ENCODE data around the gene RPRD2. TPM values are rescaled to one million over a fixed set of nuclear protein-coding genes. Genes with fewer than 3 reads are reported as not detected.
"Not testable (repeated sequence)": the region's sequence is repeated elsewhere in the genome, so short reads cannot be mapped to it uniquely, and the experiment has no call there.

RPRD2 gene
- total RNA-seq, 1 experiment from 2014 or later, result 26.7 TPM

DNA sequence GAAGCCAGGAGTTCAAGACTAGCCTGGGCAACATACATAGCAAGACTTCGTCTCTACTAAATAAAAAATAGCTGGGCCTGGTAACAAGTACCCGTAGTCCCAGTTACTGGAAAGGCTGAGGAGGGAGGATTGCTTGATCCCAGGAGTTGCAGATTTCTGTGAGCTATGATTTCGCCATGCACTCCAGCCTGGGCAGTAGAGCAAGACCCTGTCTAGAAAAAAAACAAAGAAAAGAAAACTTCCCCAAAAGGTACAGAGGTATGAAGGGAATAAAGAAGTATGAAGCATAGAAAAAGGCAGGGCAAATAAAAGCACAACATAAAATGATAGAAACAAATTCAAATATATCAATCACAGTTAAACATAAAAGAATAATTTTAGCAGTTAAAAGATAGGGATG is 28.7 kb downstream of the RPRD2 start:
- intact Hi-C loops (cut with micrococcal nuclease), result no loop called here
- Histone ChIP-seq H2AFZ (ENCODE audit: low read depth, low read length, poor library complexity, severe bottlenecking) (no peak overlapping the region), H3K4me3 (replicated peaks in 1 of 2; ENCODE audit: low read depth in 1 of 2, low read length in 2 of 2) (no peak overlapping the region), H3K27ac (ENCODE audit: low read depth, low read length) (no peak overlapping the region), H3K27me3 (ENCODE audit: insufficient read depth, low read length) (no peaks in the 10 kb centered on the region), H3K79me2 (ENCODE audit: insufficient read depth, low read length) (peaks cover 81% of the 10 kb centered on the region), H3K9ac (ENCODE audit: low read length) (no peak overlapping the region), H3K36me3 (ENCODE audit: control insufficient read depth in 1 of 2, insufficient read depth in 2 of 2, low read length in 2 of 2) (no peaks in the 10 kb centered on the region), H4K20me1 (ENCODE audit: insufficient read depth) (no peaks in the 10 kb centered on the region), H3K4me2 (ENCODE audit: low read length) (no peak overlapping the region), H3K9me2 (ENCODE audit: insufficient read depth) (no peaks in the 10 kb centered on the region), H3K4me1 (ENCODE audit: control insufficient read depth in 1 of 2, insufficient read depth in 2 of 2, low read length in 2 of 2) (no peaks in the 10 kb centered on the region), H3K9me3 (ENCODE audit: control insufficient read depth in 1 of 2, insufficient read depth in 1 of 2, low read depth in 1 of 2, low read length in 2 of 2) (no peaks in the 10 kb centered on the region)
- no peak for TF ChIP-seq SRF (IDR thresholded peaks at IDR 0.05; ENCODE audit: low read depth)
- ATAC-seq, result no peak
- DNase-seq (ENCODE audit: low read depth, low spot score), result no peak
- BruUV-seq (replicated peaks), result no TSS peak
- POLR2A ChIA-PET, result no interaction called here
- RAD21 ChIA-PET (ENCODE audit: low non-redundant PET in 1 of 2, low total read pairs in 2 of 2, uncharacterized antibody in 2 of 2, unreplicated experiment in 2 of 2), result no interaction called here
- CTCF ChIA-PET, result interaction anchor here (0.7 kb wide), 1 partner anchor 44 kb away, joined by 4 read pairs; no protein-coding TSS in a partner anchor

DNA sequence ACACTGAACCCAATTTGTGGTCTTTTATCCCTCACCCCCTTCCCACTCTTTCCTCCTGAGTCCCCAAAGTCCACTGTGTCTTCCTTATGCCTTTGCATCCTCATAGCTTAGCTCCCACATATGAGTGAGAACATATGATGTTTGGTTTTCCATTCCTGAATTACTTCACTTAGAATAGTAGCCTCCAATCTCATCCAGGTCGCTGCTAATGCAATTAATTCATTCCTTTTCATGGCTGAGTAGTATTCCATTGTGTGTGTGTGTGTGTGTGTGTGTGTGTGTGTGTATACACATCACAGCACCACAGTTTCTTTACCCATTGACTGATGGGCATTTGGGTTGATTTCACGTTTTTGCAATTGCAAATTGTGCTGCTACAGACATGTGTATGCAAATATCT is 31.2 kb downstream of the RPRD2 start:
- BruUV-seq (replicated peaks); H3K9me3 ChIP-seq (ENCODE audit: control insufficient read depth in 1 of 2, insufficient read depth in 1 of 2, low read depth in 1 of 2, low read length in 2 of 2); ATAC-seq; POLR2A ChIA-PET; H3K36me3 ChIP-seq (ENCODE audit: control insufficient read depth in 1 of 2, insufficient read depth in 2 of 2, low read length in 2 of 2); CTCF ChIA-PET; H3K9me2 ChIP-seq (ENCODE audit: insufficient read depth); DNase-seq (ENCODE audit: low read depth, low spot score); H3K4me3 ChIP-seq (replicated peaks in 1 of 2; ENCODE audit: low read depth in 1 of 2, low read length in 2 of 2); H2AFZ ChIP-seq (ENCODE audit: low read depth, low read length, poor library complexity, severe bottlenecking); H3K9ac ChIP-seq (ENCODE audit: low read length); H3K4me2 ChIP-seq (ENCODE audit: low read length); H3K27ac ChIP-seq (ENCODE audit: low read depth, low read length); H4K20me1 ChIP-seq (ENCODE audit: insufficient read depth); H3K4me1 ChIP-seq (ENCODE audit: control insufficient read depth in 1 of 2, insufficient read depth in 2 of 2, low read length in 2 of 2); H3K27me3 ChIP-seq (ENCODE audit: insufficient read depth, low read length): not testable (repeated sequence)
- RAD21 ChIA-PET (ENCODE audit: low non-redundant PET in 1 of 2, low total read pairs in 2 of 2, uncharacterized antibody in 2 of 2, unreplicated experiment in 2 of 2), result interaction anchor here in 1 of 2 experiments (0.7 kb wide), 1 partner anchor 37 kb away, joined by 4 read pairs; no protein-coding TSS in a partner anchor
- H3K79me2 ChIP-seq (ENCODE audit: insufficient read depth, low read length), result peaks cover 84% of the 10 kb centered on the region
- intact Hi-C loops (cut with micrococcal nuclease), result loop anchor here (5.0 kb wide), 1 partner anchor 52 kb away; no protein-coding TSS in a partner anchor

DNA sequence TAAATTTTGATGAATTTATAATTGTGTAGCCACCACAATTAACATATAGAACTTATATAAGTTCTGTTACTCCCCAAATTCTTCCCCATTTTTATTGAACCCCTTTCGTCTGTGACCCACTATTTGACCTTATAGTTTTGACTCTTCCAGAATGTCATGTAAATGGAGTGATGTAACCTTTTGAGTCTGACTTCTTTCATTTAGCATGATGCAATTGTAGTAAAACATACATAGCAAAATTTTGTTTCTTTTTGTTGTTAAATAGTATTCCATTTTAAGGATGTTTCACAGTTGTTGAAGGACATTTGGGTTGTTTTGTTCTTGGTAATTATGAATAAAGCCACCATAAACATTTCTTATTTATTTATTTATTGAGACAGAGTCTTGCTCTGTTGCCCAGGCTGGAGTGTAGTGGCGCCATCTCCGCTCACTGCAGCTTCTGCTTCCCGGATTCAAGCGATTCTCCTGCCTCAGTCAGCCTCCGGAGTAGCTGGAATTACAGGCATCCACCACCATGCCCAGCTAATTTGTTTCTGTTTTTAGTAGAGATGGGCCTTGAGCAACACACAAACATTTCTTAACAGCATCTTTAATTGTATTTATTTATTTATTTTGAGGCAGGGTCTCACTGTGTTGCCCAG is 33.6 kb downstream of the RPRD2 start:
- no peak overlapping the region for H2AFZ ChIP-seq (ENCODE audit: low read depth, low read length, poor library complexity, severe bottlenecking)
- peaks cover 6 to 12% of the 10 kb centered on the region in 2 experiments; a peak in 3 of 4 replicates for H3K4me1 ChIP-seq (ENCODE audit: control insufficient read depth in 1 of 2, insufficient read depth in 2 of 2, low read length in 2 of 2)
- no peaks in the 10 kb centered on the region for H3K9me2 ChIP-seq (ENCODE audit: insufficient read depth)
- no peaks in the 10 kb centered on the region for H3K36me3 ChIP-seq (ENCODE audit: control insufficient read depth in 1 of 2, insufficient read depth in 2 of 2, low read length in 2 of 2)
- ChIA-PET RAD21 (ENCODE audit: low non-redundant PET in 1 of 2, low total read pairs in 2 of 2, uncharacterized antibody in 2 of 2, unreplicated experiment in 2 of 2) (no interaction called here), CTCF (no interaction called here), POLR2A (no interaction called here)
- H3K27me3 ChIP-seq (ENCODE audit: insufficient read depth, low read length), result no peaks in the 10 kb centered on the region
- no TSS peak for BruUV-seq (replicated peaks)
- no peaks in the 10 kb centered on the region for H3K9me3 ChIP-seq (ENCODE audit: control insufficient read depth in 1 of 2, insufficient read depth in 1 of 2, low read depth in 1 of 2, low read length in 2 of 2)
- ATAC-seq (no peak), DNase-seq (ENCODE audit: low read depth, low spot score) (no peak)
- H3K9ac ChIP-seq (ENCODE audit: low read length), result no peak overlapping the region
- intact Hi-C loops (cut with micrococcal nuclease), result loop anchor here (5.0 kb wide), 1 partner anchor 50 kb away; no protein-coding TSS in a partner anchor
- TF ChIP-seq, protein P1, sequence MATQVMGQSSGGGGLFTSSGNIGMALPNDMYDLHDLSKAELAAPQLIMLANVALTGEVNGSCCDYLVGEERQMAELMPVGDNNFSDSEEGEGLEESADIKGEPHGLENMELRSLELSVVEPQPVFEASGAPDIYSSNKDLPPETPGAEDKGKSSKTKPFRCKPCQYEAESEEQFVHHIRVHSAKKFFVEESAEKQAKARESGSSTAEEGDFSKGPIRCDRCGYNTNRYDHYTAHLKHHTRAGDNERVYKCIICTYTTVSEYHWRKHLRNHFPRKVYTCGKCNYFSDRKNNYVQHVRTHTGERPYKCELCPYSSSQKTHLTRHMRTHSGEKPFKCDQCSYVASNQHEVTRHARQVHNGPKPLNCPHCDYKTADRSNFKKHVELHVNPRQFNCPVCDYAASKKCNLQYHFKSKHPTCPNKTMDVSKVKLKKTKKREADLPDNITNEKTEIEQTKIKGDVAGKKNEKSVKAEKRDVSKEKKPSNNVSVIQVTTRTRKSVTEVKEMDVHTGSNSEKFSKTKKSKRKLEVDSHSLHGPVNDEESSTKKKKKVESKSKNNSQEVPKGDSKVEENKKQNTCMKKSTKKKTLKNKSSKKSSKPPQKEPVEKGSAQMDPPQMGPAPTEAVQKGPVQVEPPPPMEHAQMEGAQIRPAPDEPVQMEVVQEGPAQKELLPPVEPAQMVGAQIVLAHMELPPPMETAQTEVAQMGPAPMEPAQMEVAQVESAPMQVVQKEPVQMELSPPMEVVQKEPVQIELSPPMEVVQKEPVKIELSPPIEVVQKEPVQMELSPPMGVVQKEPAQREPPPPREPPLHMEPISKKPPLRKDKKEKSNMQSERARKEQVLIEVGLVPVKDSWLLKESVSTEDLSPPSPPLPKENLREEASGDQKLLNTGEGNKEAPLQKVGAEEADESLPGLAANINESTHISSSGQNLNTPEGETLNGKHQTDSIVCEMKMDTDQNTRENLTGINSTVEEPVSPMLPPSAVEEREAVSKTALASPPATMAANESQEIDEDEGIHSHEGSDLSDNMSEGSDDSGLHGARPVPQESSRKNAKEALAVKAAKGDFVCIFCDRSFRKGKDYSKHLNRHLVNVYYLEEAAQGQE (IDR thresholded peaks at IDR 0.05; ENCODE audit: low read depth), result no peak
- H3K4me2 ChIP-seq (ENCODE audit: low read length), result no peak overlapping the region
- H3K4me3 ChIP-seq (replicated peaks in 1 of 2; ENCODE audit: low read depth in 1 of 2, low read length in 2 of 2), result no peak overlapping the region
- H3K79me2 ChIP-seq (ENCODE audit: insufficient read depth, low read length), result peaks cover 86% of the 10 kb centered on the region
- H3K27ac ChIP-seq (ENCODE audit: low read depth, low read length), result no peak overlapping the region
- no peaks in the 10 kb centered on the region for H4K20me1 ChIP-seq (ENCODE audit: insufficient read depth)
